OCI-LY7 (cell line): Measurements from ENCODE around the gene RBM38. TPM values are rescaled to one million over a fixed set of nuclear protein-coding genes. Genes with fewer than 3 reads are reported as not detected.

Experiments
- BruUV-seq: library from RNA; stranded (reverse); fragments of 400-500 nt; replicated peaks from 2 replicates; lab custom pipeline; 2021; lab: Mats Ljungman, UMichigan
- CTCF ChIA-PET: fragments of 300-600 bp; sonication (Branson Sonifier 250); formaldehyde crosslinking; loops from one replicate; lab custom pipeline; 2022; ENCODE audit warnings: antibody characterized with exemption; ENCODE audit not compliant: unreplicated experiment; lab: Charles Lee
- POLR2A ChIA-PET: fragments of 300-600 bp; sonication (Branson Sonifier 250); formaldehyde crosslinking; loops from one replicate; lab custom pipeline; 2022; ENCODE audit warnings: antibody characterized with exemption; lab: Charles Lee
- DNase-seq: peaks from one replicate; pipeline ENCODE4 v3.0.0-alpha.2; 2015; ENCODE audit warnings: low spot score
- H2AFZ ChIP-seq: fragments of 200-600 bp; sonication (generic), shearing (Covaris generic); 2 replicates; pipeline ENCODE4 v1.6.1; 2014; ENCODE audit warnings: mild to moderate bottlenecking, antibody characterized with exemption, low read length, moderate library complexity
- H3K27ac ChIP-seq: fragments of 200-600 bp; sonication (generic); 2 replicates; pipeline ENCODE4 v1.5.1; 2014; ENCODE audit warnings: mixed run types, low read depth, mild to moderate bottlenecking, moderate library complexity, low read length, inconsistent platforms; ENCODE audit not compliant: poor library complexity, severe bottlenecking
- H3K36me3 ChIP-seq: fragments of 200-600 bp; sonication (generic); 2 replicates; pipeline ENCODE4 v1.6.1; 2014; ENCODE audit warnings: mild to moderate bottlenecking, antibody characterized with exemption, low read length, moderate library complexity, mixed read lengths; ENCODE audit not compliant: insufficient read depth
- H3K4me1 ChIP-seq: fragments of 200-600 bp; sonication (generic); 2 replicates; pipeline ENCODE4 v1.5.1; 2014; ENCODE audit warnings: mild to moderate bottlenecking, low read length; ENCODE audit not compliant: insufficient read depth, poor library complexity, severe bottlenecking
- H3K4me2 ChIP-seq: fragments of 200-600 bp; sonication (generic); 2 replicates; pipeline ENCODE4 v1.6.1; 2014; ENCODE audit warnings: mild to moderate bottlenecking, low read length
- H3K4me3 ChIP-seq: fragments of 200-600 bp; sonication (generic); 2 replicates; pipeline ENCODE4 v1.5.1; 2014; ENCODE audit warnings: mild to moderate bottlenecking, low read depth, low read length; ENCODE audit not compliant: poor library complexity, severe bottlenecking
- H3K79me2 ChIP-seq: fragments of 200-600 bp; sonication (generic); 2 replicates; pipeline ENCODE4 v1.6.1; 2016; ENCODE audit warnings: low read depth, mild to moderate bottlenecking, low read length, moderate library complexity, mixed read lengths; ENCODE audit not compliant: insufficient read depth
- H3K9me2 ChIP-seq: fragments of 200-600 bp; sonication (generic); 2 replicates; pipeline ENCODE4 v1.6.1; 2016; ENCODE audit warnings: mild to moderate bottlenecking, low read length, mixed read lengths; ENCODE audit not compliant: insufficient read depth
- H3K9me3 ChIP-seq: fragments of 200-600 bp; sonication (generic); 2 replicates; pipeline ENCODE4 v1.6.1; 2014; ENCODE audit warnings: mild to moderate bottlenecking, mixed run types, low read length, mixed read lengths
- H4K20me1 ChIP-seq: fragments of 200-600 bp; sonication (generic); 2 replicates; pipeline ENCODE4 v1.6.1; 2014; ENCODE audit warnings: mild to moderate bottlenecking, antibody characterized with exemption, low read length, moderate library complexity, mixed read lengths; ENCODE audit not compliant: insufficient read depth
- EZH2phosphoT487 ChIP-seq: fragments of 200-600 bp; sonication (generic); IDR thresholded peaks from 2 replicates; pipeline ENCODE4 v1.6.1; 2018; ENCODE audit warnings: low read depth, borderline replicate concordance, mild to moderate bottlenecking, mixed run types, antibody characterized with exemption, low read length, moderate library complexity, mixed read lengths
- intact Hi-C: fragments of 100-400 bp; cut with micrococcal nuclease; formaldehyde crosslinking; loops from one replicate; pipeline ENCODE4 v1.10.0; 2022; ENCODE audit not compliant: unreplicated experiment
- total RNA-seq, 2 experiments: library from RNA; depleted of rRNA in 1 of 2; stranded (reverse); fragments of >200 nt in 1 of 2; shearing (Covaris generic) in 1 of 2; gene quantifications; 2 replicates each; pipeline ENCODE4 v1.2.3, GENCODE V29; 2014 to 2022
- TF ChIP-seq, protein P1 (sequence below): fragments of 200-600 bp; sonication (generic); conservative IDR thresholded peaks from 2 replicates; pipeline ENCODE4 v1.5.1; 2014; ENCODE audit warnings: mild to moderate bottlenecking, antibody characterized with exemption, low read length, moderate library complexity, mixed read lengths

The RBM38 gene
- total RNA-seq, 2 experiments from 2014 or later, result 119 to 174 TPM

DNA sequence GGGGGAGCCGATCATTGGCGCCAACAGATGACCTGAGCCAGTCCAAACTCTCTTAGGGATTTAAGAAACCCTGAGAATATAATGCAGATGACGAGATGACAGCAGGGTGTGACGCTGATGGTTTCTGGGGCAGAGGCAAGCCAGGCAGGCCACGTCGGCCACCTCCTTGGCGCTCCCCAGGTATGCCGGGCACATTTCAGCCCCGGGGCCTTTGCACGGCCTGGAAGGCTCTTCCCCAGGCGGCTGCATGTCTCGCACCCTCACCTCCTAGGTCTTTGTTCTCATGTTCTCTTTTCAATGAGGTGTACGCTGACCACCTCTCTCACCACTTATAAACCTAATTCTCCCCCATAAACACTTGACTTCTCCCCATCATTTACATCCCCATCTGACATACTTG is 64.9 kb downstream of the RBM38 start:
- no TSS peak for BruUV-seq

DNA sequence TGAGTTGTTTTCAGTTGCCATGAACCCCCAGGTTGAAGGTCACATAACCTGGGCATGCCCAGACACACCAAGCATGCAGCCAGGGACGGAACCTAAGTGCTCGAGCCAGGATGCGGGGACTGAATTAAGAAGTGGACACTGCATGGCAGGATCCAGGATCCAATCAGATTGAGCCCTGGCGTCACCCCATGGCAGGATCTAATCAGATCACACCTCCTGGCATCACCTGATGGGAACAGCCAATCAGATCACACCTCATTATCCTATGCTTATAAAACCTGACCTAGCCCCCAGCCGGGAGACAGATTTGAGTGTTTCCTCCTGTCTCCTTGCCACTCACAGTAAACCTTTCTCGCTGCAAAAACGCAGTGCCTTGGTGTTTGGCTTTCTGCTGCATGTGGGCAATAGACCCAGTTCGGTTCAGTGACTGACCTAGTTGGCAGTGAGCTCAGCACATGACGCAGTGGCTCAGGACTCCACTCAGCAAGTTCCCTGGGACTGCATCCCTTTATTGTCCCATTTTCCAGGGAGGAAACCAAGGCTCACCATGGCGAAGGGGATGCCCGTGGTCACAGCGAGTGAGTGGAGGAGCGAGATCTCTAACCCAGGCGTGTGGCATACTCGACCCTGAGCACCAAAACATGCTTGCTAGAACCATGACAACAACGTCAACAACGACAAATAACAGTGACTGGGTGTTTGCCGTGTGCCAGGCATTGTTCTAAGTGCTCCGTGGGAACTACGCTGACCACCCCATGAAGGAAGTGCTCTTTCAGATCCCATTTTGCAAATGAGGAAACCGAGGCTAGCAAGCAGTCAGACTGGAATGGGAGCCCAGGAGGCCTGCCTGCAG is 66.3 kb downstream of the RBM38 start:
- Histone ChIP-seq H3K4me1 (peaks cover 19% of the 10 kb centered on the region), H3K9me3 (no peaks in the 10 kb centered on the region), H3K4me3 (no peak overlapping the region), H2AFZ (no peak overlapping the region), H3K9me2 (no peaks in the 10 kb centered on the region), H4K20me1 (no peaks in the 10 kb centered on the region), H3K79me2 (no peaks in the 10 kb centered on the region), H3K36me3 (no peaks in the 10 kb centered on the region), H3K27ac (no peak overlapping the region), H3K4me2 (no peak overlapping the region)
- intact Hi-C loops, result no loop called here
- POLR2A ChIA-PET, result no interaction called here
- TF ChIP-seq EZH2phosphoT487, result no peak
- TF ChIP-seq, protein P1, sequence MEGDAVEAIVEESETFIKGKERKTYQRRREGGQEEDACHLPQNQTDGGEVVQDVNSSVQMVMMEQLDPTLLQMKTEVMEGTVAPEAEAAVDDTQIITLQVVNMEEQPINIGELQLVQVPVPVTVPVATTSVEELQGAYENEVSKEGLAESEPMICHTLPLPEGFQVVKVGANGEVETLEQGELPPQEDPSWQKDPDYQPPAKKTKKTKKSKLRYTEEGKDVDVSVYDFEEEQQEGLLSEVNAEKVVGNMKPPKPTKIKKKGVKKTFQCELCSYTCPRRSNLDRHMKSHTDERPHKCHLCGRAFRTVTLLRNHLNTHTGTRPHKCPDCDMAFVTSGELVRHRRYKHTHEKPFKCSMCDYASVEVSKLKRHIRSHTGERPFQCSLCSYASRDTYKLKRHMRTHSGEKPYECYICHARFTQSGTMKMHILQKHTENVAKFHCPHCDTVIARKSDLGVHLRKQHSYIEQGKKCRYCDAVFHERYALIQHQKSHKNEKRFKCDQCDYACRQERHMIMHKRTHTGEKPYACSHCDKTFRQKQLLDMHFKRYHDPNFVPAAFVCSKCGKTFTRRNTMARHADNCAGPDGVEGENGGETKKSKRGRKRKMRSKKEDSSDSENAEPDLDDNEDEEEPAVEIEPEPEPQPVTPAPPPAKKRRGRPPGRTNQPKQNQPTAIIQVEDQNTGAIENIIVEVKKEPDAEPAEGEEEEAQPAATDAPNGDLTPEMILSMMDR, result no peak
- no TSS peak for BruUV-seq
- DNase-seq, result no peak
- CTCF ChIA-PET, result no interaction called here

More for the DNA sequence above, 64.9 kb downstream of the RBM38 start:
- intact Hi-C loops, result no loop called here
- Histone ChIP-seq H3K36me3 (no peaks in the 10 kb centered on the region), H3K79me2 (no peaks in the 10 kb centered on the region), H3K4me1 (peaks cover 33% of the 10 kb centered on the region), H3K27ac (no peak overlapping the region), H3K9me2 (no peaks in the 10 kb centered on the region), H3K4me2 (no peak overlapping the region), H3K4me3 (no peak overlapping the region), H2AFZ (no peak overlapping the region), H4K20me1 (no peaks in the 10 kb centered on the region), H3K9me3 (no peaks in the 10 kb centered on the region)
- no peak for TF ChIP-seq EZH2phosphoT487
- TF ChIP-seq, protein P1, result no peak
- ChIA-PET CTCF (interaction anchor here (0.5 kb wide), 1 partner anchor 8 kb away, joined by 3 read pairs; no protein-coding TSS in a partner anchor), POLR2A (no interaction called here)
- no peak for DNase-seq
